OCI-LY3 (cell line): Measurements from ENCODE around the gene GPBAR1.

Experiments
- CTCF ChIP-seq: fragments of 200-600, 300-600 bp; sonication (generic); IDR thresholded peaks from 2 replicates; pipeline ENCODE4 v1.5.1; 2014; ENCODE audit warnings: antibody characterized with exemption, low read length, low read depth
- EZH2phosphoT487 ChIP-seq: fragments of 200-600 bp; shearing (Covaris generic); IDR thresholded peaks from 2 replicates; pipeline ENCODE4 v1.6.1; 2018; ENCODE audit warnings: antibody characterized with exemption, mixed run types, low read depth

GRCh38 chr2:218300141-218300540 lies 39.3 kb downstream of the GPBAR1 start:
- no peak for TF ChIP-seq CTCF
- TF ChIP-seq EZH2phosphoT487 = no peak
